Measurements from ENCODE around the gene YES1. TPM values are rescaled to one million over a fixed set of nuclear protein-coding genes. Genes with fewer than 3 reads are reported as not detected.

Gene YES1
- total RNA-seq, 2 experiments from 2014 or later = not detected

GRCh38 chr18:789397-789796 is 22.6 kb downstream of the YES1 start:
- intact Hi-C loops (cut with micrococcal nuclease; ENCODE audit: unreplicated experiment) = no loop called here
- Histone ChIP-seq H3K9me3 (ENCODE audit: low read length) (no peaks in the 10 kb centered on the region), H3K9me2 (ENCODE audit: insufficient read depth, low read length) (no peaks in the 10 kb centered on the region), H3K79me2 (ENCODE audit: insufficient read depth, low read depth, low read length) (no peaks in the 10 kb centered on the region), H3K36me3 (ENCODE audit: insufficient read depth, low read length) (no peaks in the 10 kb centered on the region), H3K27ac (ENCODE audit: low read depth, low read length, poor library complexity, severe bottlenecking) (no peak overlapping the region), H3K4me2 (ENCODE audit: low read length) (no peak overlapping the region), H3K4me3 (ENCODE audit: low read depth, low read length, poor library complexity, severe bottlenecking) (no peak overlapping the region), H3K4me1 (ENCODE audit: insufficient read depth, low read length, poor library complexity, severe bottlenecking) (no peaks in the 10 kb centered on the region), H2AFZ (ENCODE audit: low read length) (no peak overlapping the region), H4K20me1 (ENCODE audit: insufficient read depth, low read length) (no peaks in the 10 kb centered on the region)
- DNase-seq (ENCODE audit: low spot score) = no peak
- CTCF ChIA-PET (ENCODE audit: unreplicated experiment) = no interaction called here
- TF ChIP-seq EZH2phosphoT487 (IDR thresholded peaks at IDR 0.05; ENCODE audit: borderline replicate concordance, low read depth, low read length) (no peak), CTCF (conservative IDR thresholded peaks at IDR 0.05; ENCODE audit: low read length) (no peak)
- POLR2A ChIA-PET = no interaction called here
- BruUV-seq (replicated peaks) = no TSS peak

GRCh38 chr18:785242-785641 is 26.8 kb downstream of the YES1 start:
- DNase-seq (ENCODE audit: low spot score) = no peak
- H3K79me2 ChIP-seq (ENCODE audit: insufficient read depth, low read depth, low read length) = no peaks in the 10 kb centered on the region
- POLR2A ChIA-PET = interaction anchor here (0.6 kb wide), 1 partner anchor 10 kb away, joined by 3 read pairs; no protein-coding TSS in a partner anchor
- H3K36me3 ChIP-seq (ENCODE audit: insufficient read depth, low read length) = no peaks in the 10 kb centered on the region
- CTCF ChIA-PET (ENCODE audit: unreplicated experiment) = no interaction called here
- H3K4me3 ChIP-seq (ENCODE audit: low read depth, low read length, poor library complexity, severe bottlenecking) = no peak overlapping the region
- H2AFZ ChIP-seq (ENCODE audit: low read length) = no peak overlapping the region
- H3K4me2 ChIP-seq (ENCODE audit: low read length) = no peak overlapping the region
- H3K27ac ChIP-seq (ENCODE audit: low read depth, low read length, poor library complexity, severe bottlenecking) = no peak overlapping the region
- TF ChIP-seq CTCF (conservative IDR thresholded peaks at IDR 0.05; ENCODE audit: low read length) (no peak), EZH2phosphoT487 (IDR thresholded peaks at IDR 0.05; ENCODE audit: borderline replicate concordance, low read depth, low read length) (no peak)
- no peaks in the 10 kb centered on the region for H4K20me1 ChIP-seq (ENCODE audit: insufficient read depth, low read length)
- H3K9me3 ChIP-seq (ENCODE audit: low read length) = no peaks in the 10 kb centered on the region
- H3K4me1 ChIP-seq (ENCODE audit: insufficient read depth, low read length, poor library complexity, severe bottlenecking) = no peaks in the 10 kb centered on the region
- no TSS peak for BruUV-seq (replicated peaks)
- no peaks in the 10 kb centered on the region for H3K9me2 ChIP-seq (ENCODE audit: insufficient read depth, low read length)
- intact Hi-C loops (cut with micrococcal nuclease; ENCODE audit: unreplicated experiment) = no loop called here

- no peak for TF ChIP-seq EZH2phosphoT487 (IDR thresholded peaks at IDR 0.05; ENCODE audit: borderline replicate concordance, low read depth, low read length)
- TF ChIP-seq CTCF (conservative IDR thresholded peaks at IDR 0.05; ENCODE audit: low read length) = no peak
- Histone ChIP-seq H3K27ac (ENCODE audit: low read depth, low read length, poor library complexity, severe bottlenecking) (no peak overlapping the region), H4K20me1 (ENCODE audit: insufficient read depth, low read length) (no peaks in the 10 kb centered on the region), H3K79me2 (ENCODE audit: insufficient read depth, low read depth, low read length) (no peaks in the 10 kb centered on the region), H3K4me2 (ENCODE audit: low read length) (no peak overlapping the region), H3K9me3 (ENCODE audit: low read length) (no peaks in the 10 kb centered on the region), H3K4me1 (ENCODE audit: insufficient read depth, low read length, poor library complexity, severe bottlenecking) (no peaks in the 10 kb centered on the region), H2AFZ (ENCODE audit: low read length) (no peak overlapping the region), H3K4me3 (ENCODE audit: low read depth, low read length, poor library complexity, severe bottlenecking) (no peak overlapping the region), H3K36me3 (ENCODE audit: insufficient read depth, low read length) (no peaks in the 10 kb centered on the region), H3K9me2 (ENCODE audit: insufficient read depth, low read length) (no peaks in the 10 kb centered on the region)
- ChIA-PET POLR2A (interaction anchor here (0.6 kb wide), 1 partner anchor 9 kb away, joined by 3 read pairs; no protein-coding TSS in a partner anchor), CTCF (ENCODE audit: unreplicated experiment) (no interaction called here)
- BruUV-seq (replicated peaks) = no TSS peak
- intact Hi-C loops (cut with micrococcal nuclease; ENCODE audit: unreplicated experiment) = no loop called here
- no peak for DNase-seq (ENCODE audit: low spot score)
Observed at GRCh38 chr18:784470-785172, 27.4 kb downstream of the YES1 start.

All from OCI-LY7 (cell line).